ENCODE measurements around the gene CLPTM1. TPM values are rescaled to one million over a fixed set of nuclear protein-coding genes. Genes with fewer than 3 reads are reported as not detected.

CLPTM1 gene
- total and polyA plus RNA-seq, 9 of the 15 experiments (the other 6 are each of a cell fraction or from before 2014, with no cell fraction given), result 0.37 to 96.0 (median 27.5) TPM

DNA sequence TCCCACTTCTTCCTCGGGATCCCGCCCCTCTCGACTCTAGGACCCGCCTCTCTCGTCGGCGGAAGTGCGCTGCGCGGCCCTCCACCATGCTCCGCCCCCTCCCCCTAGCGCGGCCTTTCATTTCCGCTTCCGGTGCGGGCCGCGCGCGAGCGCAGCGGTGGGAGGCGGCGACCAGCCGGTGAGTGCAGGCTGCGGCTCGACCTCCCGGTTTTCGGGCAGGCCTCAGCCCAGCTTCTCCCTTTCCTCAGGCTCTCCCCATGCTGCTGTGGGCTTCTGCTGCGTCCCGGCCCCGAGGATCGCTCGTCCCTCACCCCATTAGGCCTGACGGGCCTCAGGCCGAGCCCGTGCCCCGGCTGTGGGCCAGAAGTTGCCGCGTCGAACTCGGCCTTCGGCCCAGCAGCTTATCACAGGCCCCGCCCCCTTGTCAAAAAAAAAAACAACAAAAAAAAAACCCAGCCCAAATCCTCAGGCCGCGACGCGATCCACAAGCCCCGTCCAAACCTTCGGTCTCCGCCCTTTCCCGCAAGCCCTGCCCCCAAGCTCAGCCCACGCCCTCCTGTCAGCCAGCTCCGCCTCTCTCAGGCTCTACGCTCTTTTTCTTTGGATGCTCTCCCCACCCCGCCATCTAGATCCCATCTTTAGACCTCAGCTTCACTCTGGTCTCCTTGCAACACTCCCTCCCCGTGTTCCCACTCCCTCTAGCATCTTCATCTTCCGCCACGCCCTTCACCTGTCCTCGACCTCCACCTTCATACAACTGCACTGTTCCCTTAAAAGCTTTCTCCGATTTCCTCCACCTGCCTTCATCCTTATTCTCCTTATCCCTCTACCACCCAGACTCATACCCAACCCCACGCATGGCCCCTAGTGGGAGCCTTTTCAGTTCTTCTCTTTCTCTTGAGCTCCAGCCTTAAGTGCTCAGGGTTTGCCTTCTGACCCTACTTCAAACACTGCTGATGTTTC lies 84.0 kb downstream of the CLPTM1 start, which contains the start of gene CLASRP (continued):
- TF ChIP-seq, protein P1, sequence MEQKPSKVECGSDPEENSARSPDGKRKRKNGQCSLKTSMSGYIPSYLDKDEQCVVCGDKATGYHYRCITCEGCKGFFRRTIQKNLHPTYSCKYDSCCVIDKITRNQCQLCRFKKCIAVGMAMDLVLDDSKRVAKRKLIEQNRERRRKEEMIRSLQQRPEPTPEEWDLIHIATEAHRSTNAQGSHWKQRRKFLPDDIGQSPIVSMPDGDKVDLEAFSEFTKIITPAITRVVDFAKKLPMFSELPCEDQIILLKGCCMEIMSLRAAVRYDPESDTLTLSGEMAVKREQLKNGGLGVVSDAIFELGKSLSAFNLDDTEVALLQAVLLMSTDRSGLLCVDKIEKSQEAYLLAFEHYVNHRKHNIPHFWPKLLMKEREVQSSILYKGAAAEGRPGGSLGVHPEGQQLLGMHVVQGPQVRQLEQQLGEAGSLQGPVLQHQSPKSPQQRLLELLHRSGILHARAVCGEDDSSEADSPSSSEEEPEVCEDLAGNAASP (IDR thresholded peaks at IDR 0.05), result no peak
- TF ChIP-seq, protein P2, sequence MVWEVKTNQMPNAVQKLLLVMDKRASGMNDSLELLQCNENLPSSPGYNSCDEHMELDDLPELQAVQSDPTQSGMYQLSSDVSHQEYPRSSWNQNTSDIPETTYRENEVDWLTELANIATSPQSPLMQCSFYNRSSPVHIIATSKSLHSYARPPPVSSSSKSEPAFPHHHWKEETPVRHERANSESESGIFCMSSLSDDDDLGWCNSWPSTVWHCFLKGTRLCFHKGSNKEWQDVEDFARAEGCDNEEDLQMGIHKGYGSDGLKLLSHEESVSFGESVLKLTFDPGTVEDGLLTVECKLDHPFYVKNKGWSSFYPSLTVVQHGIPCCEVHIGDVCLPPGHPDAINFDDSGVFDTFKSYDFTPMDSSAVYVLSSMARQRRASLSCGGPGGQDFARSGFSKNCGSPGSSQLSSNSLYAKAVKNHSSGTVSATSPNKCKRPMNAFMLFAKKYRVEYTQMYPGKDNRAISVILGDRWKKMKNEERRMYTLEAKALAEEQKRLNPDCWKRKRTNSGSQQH (CRISPR knock-in tag; IDR thresholded peaks at IDR 0.05), result no peak
- TF ChIP-seq U2AF1 (optimal IDR thresholded peaks at IDR 0.05; ENCODE audit: low read depth, low read length) (peak; percentile 49), ZZZ3 (IDR thresholded peaks at IDR 0.05) (peak; percentile 71; the same call in 1 of the 2 replicates), NCOA4 (IDR thresholded peaks at IDR 0.05; ENCODE audit: partially characterized antibody) (peak; percentile 9), SLC30A9 (CRISPR knock-in tag; IDR thresholded peaks at IDR 0.05) (no peak), MXI1 (IDR thresholded peaks at IDR 0.05; ENCODE audit: low read depth, low read length) (no peak; the same call in 1 of the 2 replicates), ZNF165 (CRISPR knock-in tag; IDR thresholded peaks at IDR 0.05; ENCODE audit: borderline replicate concordance) (no peak), KAT8 (IDR thresholded peaks at IDR 0.05; ENCODE audit: low read depth) (no peak), SIX5 (IDR thresholded peaks at IDR 0.05; ENCODE audit: borderline replicate concordance in 1 of 2, insufficient read depth in 1 of 2, low read depth in 1 of 2, low read length in 2 of 2) (no peak), PHF21A (IDR thresholded peaks at IDR 0.05; ENCODE audit: borderline replicate concordance, low read depth) (peak; percentile 45; the same call in 1 of the 2 replicates), PRMT5 (CRISPR knock-in tag; IDR thresholded peaks at IDR 0.05) (peak; percentile 71; the same call in 1 of the 2 replicates), HCFC1 (IDR thresholded peaks at IDR 0.05; ENCODE audit: low read depth, low read length) (peak; percentile 69), ZNF324 (CRISPR knock-in tag; IDR thresholded peaks at IDR 0.05) (no peak)
- TF ChIP-seq, protein P3, sequence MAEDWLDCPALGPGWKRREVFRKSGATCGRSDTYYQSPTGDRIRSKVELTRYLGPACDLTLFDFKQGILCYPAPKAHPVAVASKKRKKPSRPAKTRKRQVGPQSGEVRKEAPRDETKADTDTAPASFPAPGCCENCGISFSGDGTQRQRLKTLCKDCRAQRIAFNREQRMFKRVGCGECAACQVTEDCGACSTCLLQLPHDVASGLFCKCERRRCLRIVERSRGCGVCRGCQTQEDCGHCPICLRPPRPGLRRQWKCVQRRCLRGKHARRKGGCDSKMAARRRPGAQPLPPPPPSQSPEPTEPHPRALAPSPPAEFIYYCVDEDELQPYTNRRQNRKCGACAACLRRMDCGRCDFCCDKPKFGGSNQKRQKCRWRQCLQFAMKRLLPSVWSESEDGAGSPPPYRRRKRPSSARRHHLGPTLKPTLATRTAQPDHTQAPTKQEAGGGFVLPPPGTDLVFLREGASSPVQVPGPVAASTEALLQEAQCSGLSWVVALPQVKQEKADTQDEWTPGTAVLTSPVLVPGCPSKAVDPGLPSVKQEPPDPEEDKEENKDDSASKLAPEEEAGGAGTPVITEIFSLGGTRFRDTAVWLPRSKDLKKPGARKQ (CRISPR knock-in tag; IDR thresholded peaks at IDR 0.05), result no peak
- TF ChIP-seq, protein P4, sequence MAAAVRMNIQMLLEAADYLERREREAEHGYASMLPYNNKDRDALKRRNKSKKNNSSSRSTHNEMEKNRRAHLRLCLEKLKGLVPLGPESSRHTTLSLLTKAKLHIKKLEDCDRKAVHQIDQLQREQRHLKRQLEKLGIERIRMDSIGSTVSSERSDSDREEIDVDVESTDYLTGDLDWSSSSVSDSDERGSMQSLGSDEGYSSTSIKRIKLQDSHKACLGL (CRISPR knock-in tag; IDR thresholded peaks at IDR 0.05; ENCODE audit: borderline replicate concordance, poor library complexity, severe bottlenecking), result no peak
- TF ChIP-seq, protein P5, sequence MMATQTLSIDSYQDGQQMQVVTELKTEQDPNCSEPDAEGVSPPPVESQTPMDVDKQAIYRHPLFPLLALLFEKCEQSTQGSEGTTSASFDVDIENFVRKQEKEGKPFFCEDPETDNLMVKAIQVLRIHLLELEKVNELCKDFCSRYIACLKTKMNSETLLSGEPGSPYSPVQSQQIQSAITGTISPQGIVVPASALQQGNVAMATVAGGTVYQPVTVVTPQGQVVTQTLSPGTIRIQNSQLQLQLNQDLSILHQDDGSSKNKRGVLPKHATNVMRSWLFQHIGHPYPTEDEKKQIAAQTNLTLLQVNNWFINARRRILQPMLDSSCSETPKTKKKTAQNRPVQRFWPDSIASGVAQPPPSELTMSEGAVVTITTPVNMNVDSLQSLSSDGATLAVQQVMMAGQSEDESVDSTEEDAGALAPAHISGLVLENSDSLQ (IDR thresholded peaks at IDR 0.05), result peak; percentile 61
- TF ChIP-seq, protein P6, sequence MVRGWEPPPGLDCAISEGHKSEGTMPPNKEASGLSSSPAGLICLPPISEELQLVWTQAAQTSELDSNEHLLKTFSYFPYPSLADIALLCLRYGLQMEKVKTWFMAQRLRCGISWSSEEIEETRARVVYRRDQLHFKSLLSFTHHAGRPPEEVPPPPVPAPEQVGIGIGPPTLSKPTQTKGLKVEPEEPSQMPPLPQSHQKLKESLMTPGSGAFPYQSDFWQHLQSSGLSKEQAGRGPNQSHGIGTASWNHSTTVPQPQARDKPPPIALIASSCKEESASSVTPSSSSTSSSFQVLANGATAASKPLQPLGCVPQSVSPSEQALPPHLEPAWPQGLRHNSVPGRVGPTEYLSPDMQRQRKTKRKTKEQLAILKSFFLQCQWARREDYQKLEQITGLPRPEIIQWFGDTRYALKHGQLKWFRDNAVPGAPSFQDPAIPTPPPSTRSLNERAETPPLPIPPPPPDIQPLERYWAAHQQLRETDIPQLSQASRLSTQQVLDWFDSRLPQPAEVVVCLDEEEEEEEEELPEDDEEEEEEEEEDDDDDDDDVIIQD (CRISPR knock-in tag; IDR thresholded peaks at IDR 0.05), result no peak

All from K562 (cell line).